Natural killer cell (primary cell): Measurements from ENCODE around the gene CPT1B. TPM values are rescaled to one million over a fixed set of nuclear protein-coding genes. Genes with fewer than 3 reads are reported as not detected.
A peak's percentile ranks its signal among the peaks of the same experiment; 100 is the strongest.

Source experiments
- ATAC-seq, 3 donors: fragments of 150-1000 bp in 2 of 3; fragments of 200-7000 bp in 1 of 3; cut with Tn5 transposase; 1 replicate in 1 of 3; 2 replicates in 2 of 3; pipeline ENCODE4 v1.10.0; 2021; ENCODE audit warnings: mild to moderate bottlenecking in 2 of 3, moderate library complexity in 2 of 3
- DNase-seq, 2 donors: peaks; one replicate each; pipeline versions ENCODE4 v3.0.0 to v3.0.0-alpha.2; 2013 to 2021; ENCODE audit warnings: mixed read lengths in 1 of 2
- H3K27ac ChIP-seq: one replicate; pipeline ENCODE4 v1.5.1; 2013; ENCODE audit warnings: mild to moderate bottlenecking, low read length
- H3K27me3 ChIP-seq: one replicate; pipeline ENCODE4 v1.6.1; 2013; ENCODE audit warnings: low read length; ENCODE audit not compliant: control insufficient read depth, insufficient read depth
- H3K36me3 ChIP-seq: one replicate; pipeline ENCODE4 v1.6.1; 2013; ENCODE audit warnings: low read length; ENCODE audit not compliant: control insufficient read depth, insufficient read depth
- H3K4me1 ChIP-seq: one replicate; pipeline ENCODE4 v1.6.1; 2013; ENCODE audit warnings: low read length; ENCODE audit not compliant: control insufficient read depth, insufficient read depth
- H3K4me3 ChIP-seq: one replicate; pipeline ENCODE4 v1.5.1; 2013; ENCODE audit warnings: low read length
- H3K9me3 ChIP-seq: one replicate; pipeline ENCODE4 v1.6.1; 2013; ENCODE audit warnings: low read length; ENCODE audit not compliant: control insufficient read depth, insufficient read depth
- H3K27ac Mint-ChIP-seq, 2 donors: one replicate each; pipeline ENCODE4 v1.8.0; 2022; ENCODE audit warnings: mild to moderate bottlenecking in 2 of 2, mixed read lengths in 2 of 2, moderate library complexity in 1 of 2
- H3K27me3 Mint-ChIP-seq, 2 donors: one replicate each; pipeline ENCODE4 v1.8.0; 2022; ENCODE audit warnings: low read depth in 2 of 2, mixed read lengths in 2 of 2
- H3K36me3 Mint-ChIP-seq: one replicate; pipeline ENCODE4 v1.8.0; 2022; ENCODE audit warnings: mixed read lengths
- H3K4me1 Mint-ChIP-seq, 2 donors: one replicate each; pipeline ENCODE4 v1.8.0; 2022; ENCODE audit warnings: mixed read lengths in 2 of 2
- H3K4me3 Mint-ChIP-seq: one replicate; pipeline ENCODE4 v1.8.0; 2022; ENCODE audit warnings: mild to moderate bottlenecking, moderate library complexity, mixed read lengths
- H3K9me3 Mint-ChIP-seq, 2 donors: one replicate each; pipeline ENCODE4 v1.8.0; 2022; ENCODE audit warnings: mixed read lengths in 2 of 2
- WGBS: methylation state at CpG from one replicate; pipeline ENCODE4 v1.1.7; 2013; ENCODE audit warnings: missing lambda C conversion rate; ENCODE audit not compliant: insufficient coverage; 5-methylcytosine and 5-hydroxymethylcytosine counted together
- intact Hi-C: fragments of 100-400 bp; cut with micrococcal nuclease; formaldehyde crosslinking; loops from one replicate; pipeline ENCODE4 v1.14.2; 2022
- total RNA-seq, 4 donors: library from RNA; stranded (reverse); fragments of 120-200 nt in 1 of 4; gene quantifications; one replicate each; pipeline versions ENCODE4 v1.2.3 to v1.2.4, GENCODE V29; 2013 to 2022
- TF ChIP-seq, protein P1 (sequence below): fragments of 200-600 bp; IDR thresholded peaks from one replicate; pipeline ENCODE4 v1.8.0; 2022; ENCODE audit warnings: antibody characterized with exemption

Gene CPT1B
- total RNA-seq, 3 donors from 2014 or later (not counting 1 experiment from before 2014, with no cell fraction given): 53.1 to 75.7 (median 55.5) TPM

GRCh38 chr22:50550395-50550794 is 27.8 kb downstream of the CPT1B start:
- H3K27me3 ChIP-seq: no peaks in the 10 kb centered on the region
- WGBS: 94% methylated on average over 8 of the region's 8 CpGs
- H3K4me1 ChIP-seq: peaks cover 36% of the 10 kb centered on the region
- H3K9me3 ChIP-seq: no peaks in the 10 kb centered on the region
- TF ChIP-seq, protein P1, sequence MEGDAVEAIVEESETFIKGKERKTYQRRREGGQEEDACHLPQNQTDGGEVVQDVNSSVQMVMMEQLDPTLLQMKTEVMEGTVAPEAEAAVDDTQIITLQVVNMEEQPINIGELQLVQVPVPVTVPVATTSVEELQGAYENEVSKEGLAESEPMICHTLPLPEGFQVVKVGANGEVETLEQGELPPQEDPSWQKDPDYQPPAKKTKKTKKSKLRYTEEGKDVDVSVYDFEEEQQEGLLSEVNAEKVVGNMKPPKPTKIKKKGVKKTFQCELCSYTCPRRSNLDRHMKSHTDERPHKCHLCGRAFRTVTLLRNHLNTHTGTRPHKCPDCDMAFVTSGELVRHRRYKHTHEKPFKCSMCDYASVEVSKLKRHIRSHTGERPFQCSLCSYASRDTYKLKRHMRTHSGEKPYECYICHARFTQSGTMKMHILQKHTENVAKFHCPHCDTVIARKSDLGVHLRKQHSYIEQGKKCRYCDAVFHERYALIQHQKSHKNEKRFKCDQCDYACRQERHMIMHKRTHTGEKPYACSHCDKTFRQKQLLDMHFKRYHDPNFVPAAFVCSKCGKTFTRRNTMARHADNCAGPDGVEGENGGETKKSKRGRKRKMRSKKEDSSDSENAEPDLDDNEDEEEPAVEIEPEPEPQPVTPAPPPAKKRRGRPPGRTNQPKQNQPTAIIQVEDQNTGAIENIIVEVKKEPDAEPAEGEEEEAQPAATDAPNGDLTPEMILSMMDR: no peak
- intact Hi-C loops: no loop called here
- no peak for ATAC-seq
- H3K4me3 Mint-ChIP-seq: peak overlapping the region; percentile 74
- peak overlapping the region in 1 of 2 donors; percentile 40 for H3K27ac Mint-ChIP-seq
- DNase-seq: no peak
- H3K4me3 ChIP-seq: no peak overlapping the region
- H3K27me3 Mint-ChIP-seq: no peaks in the 10 kb centered on the region
- no peaks in the 10 kb centered on the region for H3K36me3 ChIP-seq
- H3K27ac ChIP-seq: no peak overlapping the region
- H3K9me3 Mint-ChIP-seq: no peaks in the 10 kb centered on the region
- H3K4me1 Mint-ChIP-seq: peaks cover 5 to 27% of the 10 kb centered on the region in 2 donors
- H3K36me3 Mint-ChIP-seq: no peaks in the 10 kb centered on the region

DNA sequence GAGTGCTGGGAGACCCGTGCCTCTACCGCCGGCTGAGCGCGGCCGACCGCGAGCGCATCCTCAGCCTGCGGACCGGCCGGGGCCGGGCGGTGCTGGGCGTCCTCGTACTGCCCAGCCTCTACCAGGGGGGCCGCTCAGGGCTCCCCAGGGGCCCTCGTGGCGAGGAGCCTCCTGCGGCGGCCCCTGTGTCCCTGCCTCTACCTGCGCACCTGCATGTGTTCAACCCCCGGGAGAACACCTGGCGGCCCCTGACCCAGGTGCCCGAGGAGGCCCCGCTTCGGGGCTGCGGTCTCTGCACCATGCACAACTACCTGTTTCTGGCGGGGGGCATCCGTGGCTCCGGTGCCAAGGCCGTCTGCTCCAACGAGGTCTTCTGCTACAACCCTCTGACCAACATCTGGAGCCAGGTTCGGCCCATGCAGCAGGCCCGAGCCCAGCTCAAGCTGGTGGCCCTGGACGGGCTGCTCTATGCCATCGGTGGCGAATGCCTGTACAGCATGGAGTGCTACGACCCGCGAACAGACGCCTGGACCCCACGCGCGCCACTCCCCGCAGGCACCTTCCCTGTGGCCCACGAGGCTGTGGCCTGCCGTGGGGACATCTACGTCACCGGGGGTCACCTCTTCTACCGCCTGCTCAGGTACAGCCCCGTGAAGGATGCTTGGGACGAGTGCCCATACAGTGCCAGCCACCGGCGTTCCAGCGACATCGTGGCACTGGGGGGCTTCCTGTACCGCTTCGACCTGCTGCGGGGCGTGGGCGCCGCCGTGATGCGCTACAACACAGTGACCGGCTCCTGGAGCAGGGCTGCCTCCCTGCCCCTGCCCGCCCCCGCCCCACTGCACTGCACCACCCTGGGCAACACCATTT is 29.1 kb downstream of the CPT1B start:
- WGBS: 54% methylated on average over 66 of the region's 68 CpGs
- intact Hi-C loops: no loop called here
- Histone ChIP-seq H3K4me3 (peak overlapping the region; percentile 51), H3K36me3 (no peaks in the 10 kb centered on the region), H3K27me3 (no peaks in the 10 kb centered on the region), H3K9me3 (no peaks in the 10 kb centered on the region), H3K27ac (peak overlapping the region; percentile 57), H3K4me1 (peaks cover 48% of the 10 kb centered on the region)
- peak in 1 of 3 donors; percentile 3 for ATAC-seq
- DNase-seq: peak in 1 of 2 donors; percentile 27
- H3K9me3 Mint-ChIP-seq: no peaks in the 10 kb centered on the region
- H3K27me3 Mint-ChIP-seq: no peaks in the 10 kb centered on the region
- peaks cover 9 to 39% of the 10 kb centered on the region in 2 donors for H3K4me1 Mint-ChIP-seq
- no peaks in the 10 kb centered on the region for H3K36me3 Mint-ChIP-seq
- TF ChIP-seq, protein P1: no peak
- peak overlapping the region; percentile 80 for H3K4me3 Mint-ChIP-seq
- H3K27ac Mint-ChIP-seq: peak overlapping the region; percentile 57 to 72

- no peaks in the 10 kb centered on the region for H3K9me3 ChIP-seq
- peaks cover 9 to 43% of the 10 kb centered on the region in 2 donors for H3K4me1 Mint-ChIP-seq
- peak overlapping the region; percentile 51 for H3K4me3 ChIP-seq
- ATAC-seq (peak; percentile 36 to 55 (median 48)), DNase-seq (peak; percentile 56 to 79)
- no peaks in the 10 kb centered on the region for H3K36me3 Mint-ChIP-seq
- peak overlapping the region; percentile 60 for H3K4me3 Mint-ChIP-seq
- intact Hi-C loops: no loop called here
- H3K27ac Mint-ChIP-seq: peak overlapping the region in 1 of 2 donors; percentile 78
- H3K27ac ChIP-seq: peak overlapping the region; percentile 57
- peaks cover 56% of the 10 kb centered on the region for H3K4me1 ChIP-seq
- no peaks in the 10 kb centered on the region for H3K27me3 ChIP-seq
- TF ChIP-seq, protein P1: no peak
- no peaks in the 10 kb centered on the region for H3K27me3 Mint-ChIP-seq
- WGBS: 10% methylated on average over 56 of the region's 56 CpGs
- H3K9me3 Mint-ChIP-seq: no peaks in the 10 kb centered on the region
- no peaks in the 10 kb centered on the region for H3K36me3 ChIP-seq
Measured at GRCh38 chr22:50548040-50548920, 29.9 kb downstream of the CPT1B start.
